Caco-2 (cell line): ENCODE measurements around the gene TMX4. TPM values are rescaled to one million over a fixed set of nuclear protein-coding genes. Genes with fewer than 3 reads are reported as not detected.

Source experiments
- BruUV-seq: library from RNA; stranded (reverse); fragments of 400-500 nt; replicated peaks from 2 replicates; lab custom pipeline; 2021; lab: Mats Ljungman, UMichigan
- CTCF ChIA-PET: fragments of 300-600 bp; sonication (Branson Sonifier 250); formaldehyde crosslinking; loops from one replicate; lab custom pipeline; 2022; ENCODE audit warnings: antibody characterized with exemption; lab: Charles Lee
- POLR2A ChIA-PET: fragments of 300-600 bp; sonication (Branson Sonifier 250); formaldehyde crosslinking; loops from one replicate; lab custom pipeline; 2022; ENCODE audit warnings: antibody characterized with exemption; lab: Charles Lee
- DNase-seq, 2 experiments: peaks; one replicate each; pipeline versions ENCODE4 v3.0.0 to v3.0.0-alpha.2; 2020 to 2022
- H3K27me3 ChIP-seq: replicated peaks from 2 replicates; pipeline ENCODE4 v1.6.0; 2011; ENCODE audit warnings: low read length; ENCODE audit not compliant: control insufficient read depth, insufficient read depth
- H3K36me3 ChIP-seq: 2 replicates; pipeline ENCODE4 v1.5.1; 2011; ENCODE audit warnings: low read length; ENCODE audit not compliant: control insufficient read depth, insufficient read depth
- H3K4me1 ChIP-seq: fragments of 250-450 bp; sonication (Bioruptor Pico); 2 replicates; pipeline ENCODE4 v1.5.1; 2020; ENCODE audit warnings: mild to moderate bottlenecking
- H3K4me3 ChIP-seq: 2 replicates; pipeline ENCODE4 v1.5.1; 2011; ENCODE audit warnings: low read depth, mild to moderate bottlenecking, control low read depth, low read length
- H3K9me3 ChIP-seq: fragments of 250-450 bp; sonication (Bioruptor Pico); 2 replicates; pipeline ENCODE4 v1.5.1; 2020; ENCODE audit warnings: mild to moderate bottlenecking, moderate library complexity
- H3K27ac Mint-ChIP-seq: one replicate; pipeline ENCODE4 v1.8.0; 2022; ENCODE audit warnings: mixed read lengths; ENCODE audit not compliant: unreplicated experiment
- H3K27me3 Mint-ChIP-seq: one replicate; pipeline ENCODE4 v1.8.0; 2022; ENCODE audit warnings: mixed read lengths; ENCODE audit not compliant: insufficient read depth, unreplicated experiment
- H3K36me3 Mint-ChIP-seq: one replicate; pipeline ENCODE4 v1.8.0; 2022; ENCODE audit warnings: mild to moderate bottlenecking, mixed read lengths; ENCODE audit not compliant: insufficient read depth, unreplicated experiment
- H3K4me1 Mint-ChIP-seq: one replicate; pipeline ENCODE4 v1.8.0; 2022; ENCODE audit warnings: low read depth, mixed read lengths; ENCODE audit not compliant: unreplicated experiment
- H3K4me3 Mint-ChIP-seq: one replicate; pipeline ENCODE4 v1.8.0; 2022; ENCODE audit warnings: mild to moderate bottlenecking, moderate library complexity, mixed read lengths; ENCODE audit not compliant: unreplicated experiment
- H3K9me3 Mint-ChIP-seq: one replicate; pipeline ENCODE4 v1.8.0; 2022; ENCODE audit warnings: mixed read lengths; ENCODE audit not compliant: unreplicated experiment
- intact Hi-C: fragments of 100-400 bp; cut with micrococcal nuclease; formaldehyde crosslinking; loops from one replicate; pipeline ENCODE4 v1.10.0; 2022; ENCODE audit not compliant: unreplicated experiment
- total RNA-seq: library from RNA; stranded (reverse); gene quantifications from 2 replicates; pipeline ENCODE4 v1.2.3, GENCODE V29; 2022
- TF ChIP-seq, protein P1 (sequence below), 2 experiments: fragments of 200-600 bp in 1 of 2; IDR thresholded peaks; 1 replicate in 1 of 2; 2 replicates in 1 of 2; pipeline versions ENCODE4 v1.5.1 to v1.8.0; 2011 to 2022; ENCODE audit warnings: antibody characterized with exemption in 1 of 2, control low read depth in 1 of 2, inconsistent platforms in 1 of 2, low read depth in 1 of 2, low read length in 1 of 2, mild to moderate bottlenecking in 1 of 2, moderate library complexity in 1 of 2; ENCODE audit not compliant: insufficient read depth in 1 of 2, severe bottlenecking in 1 of 2, unreplicated experiment in 1 of 2

Gene TMX4
- total RNA-seq, 1 experiment from 2014 or later: 17.0 TPM

DNA sequence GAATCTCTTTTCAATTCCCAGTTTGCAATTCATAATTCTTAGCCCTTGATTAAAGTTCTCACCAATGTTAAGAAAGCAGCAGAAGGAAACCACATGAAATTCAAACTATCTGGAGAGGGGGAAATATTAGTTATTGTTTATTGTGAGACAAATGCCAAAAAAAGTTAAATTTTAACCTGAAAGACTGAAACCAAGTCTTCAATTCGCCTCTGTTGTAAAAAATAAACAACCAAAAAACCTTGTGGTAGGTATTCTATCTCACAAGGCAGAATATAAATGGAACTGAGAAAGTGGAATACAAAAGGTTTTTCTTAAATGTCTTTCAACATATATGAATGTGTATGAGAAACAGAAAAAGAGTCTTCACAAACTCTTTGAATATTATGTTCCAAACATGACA lies 24.8 kb downstream of the TMX4 start:
- TF ChIP-seq, protein P1, sequence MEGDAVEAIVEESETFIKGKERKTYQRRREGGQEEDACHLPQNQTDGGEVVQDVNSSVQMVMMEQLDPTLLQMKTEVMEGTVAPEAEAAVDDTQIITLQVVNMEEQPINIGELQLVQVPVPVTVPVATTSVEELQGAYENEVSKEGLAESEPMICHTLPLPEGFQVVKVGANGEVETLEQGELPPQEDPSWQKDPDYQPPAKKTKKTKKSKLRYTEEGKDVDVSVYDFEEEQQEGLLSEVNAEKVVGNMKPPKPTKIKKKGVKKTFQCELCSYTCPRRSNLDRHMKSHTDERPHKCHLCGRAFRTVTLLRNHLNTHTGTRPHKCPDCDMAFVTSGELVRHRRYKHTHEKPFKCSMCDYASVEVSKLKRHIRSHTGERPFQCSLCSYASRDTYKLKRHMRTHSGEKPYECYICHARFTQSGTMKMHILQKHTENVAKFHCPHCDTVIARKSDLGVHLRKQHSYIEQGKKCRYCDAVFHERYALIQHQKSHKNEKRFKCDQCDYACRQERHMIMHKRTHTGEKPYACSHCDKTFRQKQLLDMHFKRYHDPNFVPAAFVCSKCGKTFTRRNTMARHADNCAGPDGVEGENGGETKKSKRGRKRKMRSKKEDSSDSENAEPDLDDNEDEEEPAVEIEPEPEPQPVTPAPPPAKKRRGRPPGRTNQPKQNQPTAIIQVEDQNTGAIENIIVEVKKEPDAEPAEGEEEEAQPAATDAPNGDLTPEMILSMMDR (IDR thresholded peaks at IDR 0.05; ENCODE audit: insufficient read depth in 1 of 2, low read depth in 1 of 2, low read length in 1 of 2, severe bottlenecking in 1 of 2, unreplicated experiment in 1 of 2): no peak
- no peak overlapping the region for H3K27ac Mint-ChIP-seq
- DNase-seq: no peak
- ChIA-PET CTCF (no interaction called here), POLR2A (no interaction called here)
- H3K4me3 Mint-ChIP-seq: no peak overlapping the region
- H3K36me3 Mint-ChIP-seq: no peaks in the 10 kb centered on the region
- no peaks in the 10 kb centered on the region for H3K9me3 Mint-ChIP-seq
- no TSS peak for BruUV-seq
- H3K27me3 Mint-ChIP-seq: no peaks in the 10 kb centered on the region
- no peaks in the 10 kb centered on the region for H3K27me3 ChIP-seq
- H3K4me1 Mint-ChIP-seq: no peaks in the 10 kb centered on the region
- intact Hi-C loops: no loop called here
- no peak overlapping the region for H3K4me3 ChIP-seq
- no peaks in the 10 kb centered on the region for H3K36me3 ChIP-seq
- no peaks in the 10 kb centered on the region for H3K4me1 ChIP-seq
- no peaks in the 10 kb centered on the region for H3K9me3 ChIP-seq

DNA sequence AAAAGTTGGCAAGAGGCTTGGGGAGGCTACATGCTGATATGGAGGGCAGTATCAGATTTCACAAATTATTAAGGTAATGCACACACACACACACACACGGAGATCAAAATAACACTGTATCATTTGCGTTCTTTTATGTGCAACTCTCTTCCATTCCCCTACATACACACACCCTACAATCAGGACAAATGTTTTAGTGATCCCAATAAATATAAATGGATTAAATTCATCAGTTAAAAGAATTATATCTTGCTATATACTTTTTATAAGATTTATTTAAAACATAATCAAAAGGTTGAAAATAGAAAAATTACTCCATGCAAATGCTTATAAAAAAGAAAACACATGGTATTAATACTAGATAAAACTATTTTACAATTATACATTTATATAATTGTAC lies 25.9 kb downstream of the TMX4 start:
- Mint-ChIP-seq H3K27ac (no peak overlapping the region), H3K4me1 (no peaks in the 10 kb centered on the region), H3K9me3 (no peaks in the 10 kb centered on the region), H3K27me3 (no peaks in the 10 kb centered on the region), H3K4me3 (no peak overlapping the region), H3K36me3 (no peaks in the 10 kb centered on the region)
- Histone ChIP-seq H3K9me3 (no peaks in the 10 kb centered on the region), H3K4me3 (no peak overlapping the region), H3K4me1 (no peaks in the 10 kb centered on the region), H3K27me3 (no peaks in the 10 kb centered on the region), H3K36me3 (no peaks in the 10 kb centered on the region)
- no TSS peak for BruUV-seq
- DNase-seq: no peak
- intact Hi-C loops: no loop called here
- ChIA-PET POLR2A (no interaction called here), CTCF (no interaction called here)
- TF ChIP-seq, protein P1 (IDR thresholded peaks at IDR 0.05; ENCODE audit: insufficient read depth in 1 of 2, low read depth in 1 of 2, low read length in 1 of 2, severe bottlenecking in 1 of 2, unreplicated experiment in 1 of 2): no peak

DNA sequence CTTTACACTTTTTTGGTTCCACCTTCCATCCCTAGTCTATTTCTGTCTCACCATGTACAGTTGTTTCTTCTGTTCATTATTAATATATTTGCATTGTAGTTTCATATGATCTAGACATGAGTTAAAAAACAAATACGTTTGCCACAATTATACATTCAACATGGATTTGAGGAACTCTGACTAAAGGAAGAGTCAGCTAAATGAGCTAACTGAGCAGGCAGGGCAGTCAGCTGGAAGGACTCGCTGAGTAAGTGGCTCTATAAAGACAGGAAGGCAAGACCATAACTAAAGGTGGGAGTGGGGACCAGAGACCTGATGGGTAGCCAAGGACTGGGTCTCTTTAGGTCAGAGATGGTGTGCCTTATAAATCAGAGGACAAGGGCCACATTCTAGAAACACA lies 26.3 kb downstream of the TMX4 start:
- Mint-ChIP-seq H3K4me3 (no peak overlapping the region), H3K4me1 (no peaks in the 10 kb centered on the region), H3K36me3 (no peaks in the 10 kb centered on the region), H3K27ac (no peak overlapping the region), H3K9me3 (no peaks in the 10 kb centered on the region), H3K27me3 (no peaks in the 10 kb centered on the region)
- ChIA-PET POLR2A (no interaction called here), CTCF (no interaction called here)
- BruUV-seq: no TSS peak
- no peak for DNase-seq
- H3K4me3 ChIP-seq: no peak overlapping the region
- TF ChIP-seq, protein P1 (IDR thresholded peaks at IDR 0.05; ENCODE audit: insufficient read depth in 1 of 2, low read depth in 1 of 2, low read length in 1 of 2, severe bottlenecking in 1 of 2, unreplicated experiment in 1 of 2): no peak
- H3K36me3 ChIP-seq: no peaks in the 10 kb centered on the region
- no peaks in the 10 kb centered on the region for H3K4me1 ChIP-seq
- no peaks in the 10 kb centered on the region for H3K9me3 ChIP-seq
- intact Hi-C loops: no loop called here
- no peaks in the 10 kb centered on the region for H3K27me3 ChIP-seq
